Liver (tissue), 9 donors: ENCODE results near the gene SLC25A6. TPM values are rescaled to one million over a fixed set of nuclear protein-coding genes. Genes with fewer than 3 reads are reported as not detected.

ENCODE experiments used
- DNase-seq: peaks from one replicate; pipeline ENCODE4 v3.0.0-alpha.2; 2017; ENCODE audit warnings: low spot score
- H3K27ac ChIP-seq, 2 donors: one replicate each; pipeline ENCODE4 v1.7.0; 2013; ENCODE audit warnings: inconsistent platforms in 2 of 2, low read length in 2 of 2, control low read depth in 1 of 2, low read depth in 1 of 2, mild to moderate bottlenecking in 1 of 2
- H3K27me3 ChIP-seq, 4 donors: one replicate each; pipeline versions ENCODE4 v1.6.1 to v1.7.0; 2013; ENCODE audit warnings: low read length in 3 of 4, inconsistent platforms in 1 of 4, mild to moderate bottlenecking in 1 of 4, moderate library complexity in 1 of 4; ENCODE audit not compliant: control insufficient read depth in 4 of 4, insufficient read depth in 4 of 4
- H3K36me3 ChIP-seq, 4 donors: one replicate each; pipeline versions ENCODE4 v1.6.1 to v1.7.0; 2013; ENCODE audit warnings: low read length in 3 of 4, mild to moderate bottlenecking in 3 of 4, low read depth in 1 of 4, moderate library complexity in 1 of 4; ENCODE audit not compliant: control insufficient read depth in 4 of 4, insufficient read depth in 3 of 4
- H3K4me1 ChIP-seq, 4 donors: one replicate each; pipeline versions ENCODE4 v1.6.1 to v1.7.0; 2013; ENCODE audit warnings: low read length in 3 of 4, mild to moderate bottlenecking in 3 of 4, moderate library complexity in 1 of 4; ENCODE audit not compliant: control insufficient read depth in 4 of 4, insufficient read depth in 4 of 4
- H3K4me3 ChIP-seq, 3 donors: one replicate each; pipeline versions ENCODE4 v1.6.1 to v1.7.0; 2013; ENCODE audit warnings: low read length in 3 of 3, control low read depth in 1 of 3, low read depth in 1 of 3, mild to moderate bottlenecking in 1 of 3
- H3K9ac ChIP-seq, 2 donors: one replicate each; pipeline ENCODE4 v1.7.0; 2013; ENCODE audit warnings: low read length in 2 of 2, mild to moderate bottlenecking in 2 of 2, moderate library complexity in 2 of 2, control low read depth in 1 of 2, low read depth in 1 of 2
- H3K9me3 ChIP-seq, 4 donors: one replicate each; pipeline versions ENCODE4 v1.6.1 to v1.7.0; 2013; ENCODE audit warnings: low read length in 3 of 4; ENCODE audit not compliant: control insufficient read depth in 4 of 4
- CTCF ChIP-seq: fragments of 150-350 bp; IDR thresholded peaks from 2 replicates; pipeline ENCODE4 v1.5.1; 2017; ENCODE audit warnings: improper control_type of control experiment, low read depth, low read length; ENCODE audit not compliant: missing input control
- FOXA2 ChIP-seq: IDR thresholded peaks from 2 replicates; pipeline ENCODE4 v1.6.1; 2016; ENCODE audit warnings: antibody characterized with exemption
- HNF4G ChIP-seq: IDR thresholded peaks from 2 replicates; pipeline ENCODE4 v1.6.1; 2016; ENCODE audit warnings: antibody characterized with exemption
- REST ChIP-seq: IDR thresholded peaks from 2 replicates; pipeline ENCODE4 v1.6.1; 2016; ENCODE audit warnings: antibody characterized with exemption, mild to moderate bottlenecking
- SP1 ChIP-seq: IDR thresholded peaks from 2 replicates; pipeline ENCODE4 v1.6.1; 2018; ENCODE audit warnings: antibody characterized with exemption, mild to moderate bottlenecking
- TAF1 ChIP-seq: conservative IDR thresholded peaks from 2 replicates; pipeline ENCODE4 v1.6.1; 2016; ENCODE audit warnings: antibody characterized with exemption, mild to moderate bottlenecking
- ZBTB33 ChIP-seq: IDR thresholded peaks from 2 replicates; pipeline ENCODE4 v1.6.1; 2016; ENCODE audit warnings: antibody characterized with exemption
- WGBS: extraction: QIAGEN DNeasy Blood & Tissue Kit; methylation state at CpG from one replicate; pipeline ENCODE4 v1.1.7; 2013; 5-methylcytosine and 5-hydroxymethylcytosine counted together
- polyA plus RNA-seq, 2 donors: library from polyadenylated mRNA; stranded (reverse) in 1 of 2; unstranded in 1 of 2; fragments of 200-250 nt in 1 of 2; fragments of >200 nt in 1 of 2; fragmentation: Nextera tagmentation in 1 of 2; extraction: Ambion mirVana in 1 of 2; gene quantifications; one replicate each; pipeline versions ENCODE4 v1.2.1 to v1.2.3, GENCODE V29; 2013 to 2015
- total RNA-seq, 2 donors: library from RNA; depleted of rRNA; stranded (reverse); fragments of >200 nt; gene quantifications; one replicate each; pipeline ENCODE4 v1.2.3, GENCODE V29; 2014
- TF ChIP-seq, protein P1 (sequence below): IDR thresholded peaks from 2 replicates; pipeline ENCODE4 v1.6.1; 2016; ENCODE audit warnings: antibody characterized with exemption
- donor health status: healthy.
- donor health status: healthy.
- donor health status: healthy.
- donor health status: healthy.
- donor health status: healthy.

Gene SLC25A6
- total and polyA plus RNA-seq, 4 donors: 44.8 to 110 (median 64.0) TPM

DNA sequence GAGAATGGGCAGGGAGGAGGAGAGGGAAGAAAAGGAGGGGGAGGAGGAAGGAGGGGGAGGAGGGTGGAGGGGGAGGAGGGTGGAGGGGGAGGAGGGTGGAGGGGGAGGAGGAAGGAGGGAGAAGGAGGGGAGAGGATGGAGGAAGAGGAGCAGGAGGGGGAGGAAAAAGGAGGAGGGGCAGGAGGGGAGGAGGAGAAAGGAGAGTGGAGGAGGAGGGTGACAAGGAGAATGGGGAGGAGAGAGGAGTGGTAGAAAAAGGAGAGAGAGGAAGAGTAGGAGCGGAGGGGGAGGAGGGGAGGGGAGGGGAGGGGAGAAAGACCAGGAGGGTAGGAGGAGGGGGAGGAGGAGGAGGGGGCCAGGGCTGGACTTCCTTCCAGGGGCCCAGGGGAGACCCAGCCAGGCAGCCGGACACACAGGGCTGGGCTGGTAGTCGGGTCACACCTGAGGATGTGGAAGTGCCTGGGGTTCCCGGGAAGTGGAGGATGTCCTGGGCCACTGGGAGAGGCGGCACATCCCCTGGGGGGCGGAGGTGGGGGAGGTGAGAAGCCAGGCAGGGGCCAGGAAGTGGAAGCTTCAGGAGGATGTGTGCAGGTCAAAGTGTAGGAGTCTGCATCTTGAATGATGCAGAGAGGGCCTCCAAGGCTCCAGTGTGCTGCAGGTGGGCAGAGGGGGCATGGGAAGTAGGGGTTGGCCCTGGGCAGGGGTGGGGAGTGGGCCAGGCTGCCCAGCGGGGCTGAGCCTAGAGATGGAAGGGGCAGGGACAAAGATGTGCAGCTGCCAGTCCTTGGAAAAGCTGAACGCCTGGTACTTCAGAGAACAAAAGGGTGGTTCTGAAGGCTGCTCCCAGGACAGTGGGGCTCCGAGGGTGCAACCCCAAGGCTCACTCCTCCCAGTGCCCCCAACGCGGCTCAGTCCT, 36.5 kb downstream of the SLC25A6 start:
- no peak for DNase-seq
- peaks cover 0 to 3% (median 2%) of the 10 kb centered on the region in 4 donors for H3K9me3 ChIP-seq

More for the DNA sequence above, 36.5 kb downstream of the SLC25A6 start:
- Histone ChIP-seq H3K4me3 (no peak overlapping the region), H3K36me3 (peaks cover 0 to 6% (median 3%) of the 10 kb centered on the region in 4 donors), H3K4me1 (no peaks in the 10 kb centered on the region), H3K27ac (no peak overlapping the region), H3K27me3 (no peaks in the 10 kb centered on the region), H3K9ac (no peak overlapping the region)
- no peak for TF ChIP-seq ZBTB33
- no peak for TF ChIP-seq SP1
- no peak for TF ChIP-seq CTCF
- no peak for TF ChIP-seq REST
- TF ChIP-seq FOXA2: no peak
- TF ChIP-seq TAF1: no peak
- TF ChIP-seq, protein P1, sequence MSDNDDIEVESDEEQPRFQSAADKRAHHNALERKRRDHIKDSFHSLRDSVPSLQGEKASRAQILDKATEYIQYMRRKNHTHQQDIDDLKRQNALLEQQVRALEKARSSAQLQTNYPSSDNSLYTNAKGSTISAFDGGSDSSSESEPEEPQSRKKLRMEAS: no peak
- no peak for TF ChIP-seq HNF4G
- 67% methylated on average over 11 of the region's 11 CpGs for WGBS
